Fibroblast of mammary gland (primary cell): ENCODE data around the gene TAB2.
"Not testable (repeated sequence)": the region's sequence is repeated elsewhere in the genome, so short reads cannot be mapped to it uniquely, and the experiment has no call there.

Experiments
- DNase-seq: peaks from one replicate; pipeline ENCODE4 v3.0.0-alpha.2; 2010; ENCODE audit warnings: low read depth
- H3K4me3 ChIP-seq: 2 replicates; pipeline ENCODE4 v1.5.1; 2011; ENCODE audit warnings: low read depth, mild to moderate bottlenecking, low read length, moderate library complexity; ENCODE audit not compliant: control insufficient read depth
- CTCF ChIP-seq: conservative IDR thresholded peaks from 2 replicates; pipeline ENCODE4 v1.5.1; 2011; ENCODE audit warnings: low read depth, low read length, inconsistent platforms; ENCODE audit not compliant: control insufficient read depth, insufficient read depth

TAB2 gene

GRCh38 chr6:149440735-149441671 lies 123.5 kb downstream of the TAB2 start:
- TF ChIP-seq CTCF = no peak
- peak; percentile 29 for DNase-seq

GRCh38 chr6:149441740-149442139 lies 124.2 kb downstream of the TAB2 start:
- no peak for DNase-seq

More at GRCh38 chr6:149440735-149441671, 123.5 kb downstream of the TAB2 start:
- H3K4me3 ChIP-seq = no peak overlapping the region

GRCh38 chr6:149443411-149444181 lies 126.1 kb downstream of the TAB2 start:
- no peak for TF ChIP-seq CTCF
- H3K4me3 ChIP-seq = no peak overlapping the region
- peak; percentile 64 for DNase-seq

More at GRCh38 chr6:149441740-149442139, 124.2 kb downstream of the TAB2 start:
- TF ChIP-seq CTCF = no peak
- no peak overlapping the region for H3K4me3 ChIP-seq

GRCh38 chr6:149444360-149445094 lies 127.0 kb downstream of the TAB2 start:
- not testable (repeated sequence) for DNase-seq, H3K4me3 ChIP-seq

- no peak for DNase-seq
- TF ChIP-seq CTCF = no peak
- no peak overlapping the region for H3K4me3 ChIP-seq
Observed at GRCh38 chr6:149445095-149445466, 127.6 kb downstream of the TAB2 start.

GRCh38 chr6:149445573-149445972 lies 128.1 kb downstream of the TAB2 start:
- no peak for TF ChIP-seq CTCF
- DNase-seq = no peak
- H3K4me3 ChIP-seq = no peak overlapping the region
